Endometrial microvascular endothelial cells (primary cell): ENCODE data around the gene FABP3. TPM values are rescaled to one million over a fixed set of nuclear protein-coding genes. Genes with fewer than 3 reads are reported as not detected.

ENCODE experiments used
- in situ Hi-C: cut with HindIII; loops from 2 replicates; pipeline ENCODE4 v1.10.0; 2017; ENCODE audit warnings: low sequenced_read_pairs, low pct_unique_long_range_greater_than_20kb; ENCODE audit errors: inconsistent ontology term
- total RNA-seq: library from RNA; depleted of rRNA; stranded (reverse); fragments of >200 nt; gene quantifications from one replicate; pipeline ENCODE4 v1.2.3, GENCODE V29; 2015; ENCODE audit errors: inconsistent ontology term

Gene FABP3
- not detected for total RNA-seq

GRCh38 chr1:31373056-31373896, at the start of gene FABP3:
FABP3 (minus strand) TSS chr1:31373076; CDS start chr1:31373014, 62 bp downstream.
- in situ Hi-C loops, result no loop called here

GRCh38 chr1:31421371-31422040, 48.6 kb upstream of the FABP3 start:
- in situ Hi-C loops, result no loop called here

DNA sequence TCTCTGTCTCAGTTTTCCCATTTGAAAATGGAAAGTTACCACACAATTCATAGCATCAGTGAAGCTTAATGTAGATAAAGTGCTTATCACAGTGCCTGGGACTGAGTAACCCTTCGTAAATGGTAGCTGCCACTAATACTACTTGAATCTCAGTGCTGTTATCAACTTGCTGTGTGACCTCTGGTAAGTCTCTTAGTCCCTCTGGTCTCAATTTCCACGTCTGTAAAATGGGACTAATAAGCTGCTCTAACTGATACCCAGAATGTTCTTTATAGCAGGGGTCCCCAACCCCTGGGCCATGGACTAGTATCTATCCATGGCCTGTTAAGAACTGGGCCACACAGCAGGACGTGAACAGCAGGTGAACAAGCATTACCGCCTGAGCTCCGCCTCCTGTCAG, 47.8 kb upstream of the FABP3 start:
- in situ Hi-C loops, result no loop called here

- in situ Hi-C loops, result no loop called here
Observed at GRCh38 chr1:31418626-31419323, 45.9 kb upstream of the FABP3 start.

DNA sequence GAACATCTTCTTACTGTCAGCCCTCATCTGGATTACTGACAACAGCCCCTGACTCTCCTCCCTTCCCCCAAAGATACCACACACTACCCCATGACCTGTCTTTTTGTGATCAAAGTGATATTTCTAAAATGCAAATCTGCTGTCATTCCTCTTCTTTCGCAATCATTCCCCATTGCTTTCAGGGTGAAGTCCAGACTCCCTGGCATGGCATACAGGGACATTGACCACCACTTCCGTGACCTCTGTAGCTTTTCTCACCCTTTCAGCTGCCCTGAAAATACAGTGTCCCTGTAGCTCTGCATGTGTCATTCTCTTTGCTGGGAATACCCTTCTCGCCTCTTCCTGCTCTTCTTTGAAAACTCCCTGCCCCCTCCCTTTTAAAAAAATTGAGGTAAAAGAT, 44.3 kb upstream of the FABP3 start:
- in situ Hi-C loops, result no loop called here

DNA sequence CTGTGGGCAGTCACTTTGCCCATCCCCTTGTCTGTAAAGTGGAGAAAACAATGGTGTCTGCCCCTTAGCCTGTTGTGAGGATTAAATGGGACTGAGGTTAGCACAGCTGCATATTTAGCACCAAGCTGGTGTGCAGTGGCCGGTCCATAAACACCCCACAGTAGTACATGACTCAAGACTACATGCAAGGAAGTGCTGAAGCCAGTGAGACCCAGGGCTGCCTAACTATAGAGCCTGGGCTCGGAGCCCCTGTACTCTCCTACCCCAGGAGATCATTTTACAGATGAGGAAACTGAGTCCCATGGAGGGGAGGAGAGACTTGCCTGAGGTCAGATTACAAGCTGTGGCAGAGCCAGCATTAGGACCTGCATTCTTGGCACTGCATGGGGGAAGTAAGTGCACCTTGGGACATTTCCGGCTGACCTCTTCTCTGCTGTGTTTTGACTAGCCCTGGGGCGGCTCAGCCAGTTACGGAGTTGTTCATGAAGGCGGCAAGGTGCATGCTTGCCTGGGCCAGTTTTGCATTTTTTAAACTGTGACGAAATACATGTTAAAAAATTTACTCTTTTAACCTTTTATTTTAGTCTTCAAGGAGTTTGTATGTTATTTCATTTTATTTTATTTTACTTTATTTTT, 43.3 kb upstream of the FABP3 start:
- in situ Hi-C loops, result no loop called here

- in situ Hi-C loops, result no loop called here
Observed at GRCh38 chr1:31415658-31416057, 42.8 kb upstream of the FABP3 start.

DNA sequence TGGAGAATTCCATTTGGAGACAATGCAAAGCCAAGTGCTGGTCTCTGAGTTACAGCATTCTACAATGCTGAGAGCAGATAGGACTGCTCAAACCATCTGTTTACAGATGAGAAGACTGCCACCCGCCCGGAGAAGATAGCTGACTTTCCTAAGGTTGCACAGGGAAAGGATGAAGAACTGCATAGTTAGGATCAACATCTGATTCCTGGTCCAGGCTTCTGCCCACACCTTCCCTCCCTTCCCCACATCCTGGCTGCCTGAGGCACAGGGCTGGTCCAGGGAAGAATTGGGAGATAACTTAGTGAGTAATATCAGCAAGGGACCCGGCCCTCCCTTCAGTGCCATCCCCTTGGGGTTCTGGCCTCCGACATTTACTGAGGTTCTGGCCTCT, 42.1 kb upstream of the FABP3 start:
- in situ Hi-C loops, result no loop called here

GRCh38 chr1:31413405-31414001, 40.6 kb upstream of the FABP3 start:
- in situ Hi-C loops, result no loop called here

- in situ Hi-C loops, result no loop called here
Observed at GRCh38 chr1:31412732-31413404, 40.0 kb upstream of the FABP3 start, which contains the start of gene SERINC2. SERINC2 (plus strand) TSS chr1:31413213; CDS start chr1:31413266, 53 bp downstream.

DNA sequence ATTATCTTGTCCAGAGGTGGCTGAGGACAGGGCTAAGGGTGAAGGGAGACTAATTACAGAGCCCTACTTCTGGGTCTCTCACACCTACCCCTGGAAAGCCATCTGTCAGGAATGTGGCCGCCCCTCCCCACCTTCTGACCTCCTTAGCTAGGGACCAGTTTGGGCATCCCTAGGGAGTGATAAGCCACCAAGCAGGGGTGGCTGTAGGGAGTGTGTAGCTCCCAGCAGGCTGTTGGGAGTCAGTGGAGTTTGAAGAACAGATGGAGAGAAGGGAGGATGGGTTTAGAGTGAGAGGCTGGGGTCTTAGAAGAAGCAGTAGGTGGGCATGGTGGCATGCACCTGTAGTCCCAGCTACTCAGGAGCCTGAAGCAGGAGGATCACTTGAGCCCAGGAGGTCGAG, 39.3 kb upstream of the FABP3 start:
- in situ Hi-C loops, result no loop called here

- in situ Hi-C loops, result no loop called here
Observed at GRCh38 chr1:31410871-31411270, 38.0 kb upstream of the FABP3 start.

DNA sequence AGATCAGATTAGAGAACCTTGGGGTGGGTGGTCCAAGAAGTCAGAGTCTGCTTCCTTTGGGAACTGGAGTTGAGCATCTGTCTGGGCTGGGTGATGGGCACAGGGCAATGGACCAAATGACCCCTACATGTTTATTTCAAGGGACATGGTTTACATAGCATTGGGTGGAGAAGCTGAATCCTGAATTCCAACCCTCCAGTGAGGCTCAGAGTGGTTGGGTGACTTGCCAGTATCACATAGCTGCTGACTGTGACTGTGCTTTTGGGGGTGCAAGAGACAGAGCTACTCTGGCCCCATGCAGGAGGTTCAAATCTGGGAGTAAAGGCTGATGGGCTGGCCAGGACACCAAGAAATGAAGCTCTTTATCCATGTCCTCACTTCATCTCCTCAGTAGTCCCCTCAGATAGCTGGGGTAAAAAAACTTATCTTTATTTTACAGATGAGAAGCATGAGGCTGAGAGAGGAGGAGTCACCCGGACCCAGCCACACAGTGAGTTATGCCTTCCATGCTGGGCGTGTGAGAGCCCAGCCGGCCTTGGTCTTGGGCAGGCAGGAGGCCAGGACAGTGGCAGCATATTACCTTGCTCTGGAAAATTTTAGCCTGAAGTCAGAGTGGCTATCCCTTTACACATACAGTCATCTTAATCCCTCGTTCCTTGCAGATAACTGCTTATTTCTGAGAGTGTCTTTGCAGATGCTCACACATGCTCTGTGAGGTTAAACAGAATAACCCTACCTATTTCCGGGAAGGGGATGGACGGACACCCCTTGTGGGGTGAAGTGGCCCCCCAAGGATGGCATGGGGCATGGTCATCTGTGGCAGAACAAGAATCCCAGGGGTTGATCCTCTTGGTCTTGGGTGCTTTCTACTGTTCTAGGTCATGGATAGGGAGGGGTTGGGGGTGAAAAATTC, 37.3 kb upstream of the FABP3 start:
- in situ Hi-C loops, result no loop called here

DNA sequence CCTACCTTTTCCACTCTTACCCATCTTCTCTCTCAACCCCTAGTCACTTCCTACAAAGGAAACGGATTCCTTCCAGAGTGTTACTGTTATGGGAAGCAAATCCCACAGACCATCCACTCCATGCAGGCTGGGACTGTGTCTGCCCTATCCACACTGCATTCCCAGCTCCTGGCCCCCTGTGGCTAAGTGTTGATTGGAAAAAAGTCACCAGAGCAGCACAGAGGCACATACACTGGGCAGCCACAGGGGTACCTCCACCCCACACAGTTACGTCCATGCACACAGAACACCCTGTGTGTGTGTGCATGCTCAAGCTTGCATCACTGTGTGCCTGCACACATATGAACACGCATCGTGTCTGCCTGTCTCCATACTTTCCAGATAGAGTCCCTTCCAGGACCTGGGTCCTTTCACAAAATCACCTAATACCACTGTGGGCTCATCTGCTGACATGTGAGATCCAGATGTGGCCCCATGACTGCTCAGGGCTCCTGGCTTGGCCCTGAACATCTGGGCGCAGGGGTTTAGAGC, 36.0 kb upstream of the FABP3 start:
- in situ Hi-C loops, result no loop called here

DNA sequence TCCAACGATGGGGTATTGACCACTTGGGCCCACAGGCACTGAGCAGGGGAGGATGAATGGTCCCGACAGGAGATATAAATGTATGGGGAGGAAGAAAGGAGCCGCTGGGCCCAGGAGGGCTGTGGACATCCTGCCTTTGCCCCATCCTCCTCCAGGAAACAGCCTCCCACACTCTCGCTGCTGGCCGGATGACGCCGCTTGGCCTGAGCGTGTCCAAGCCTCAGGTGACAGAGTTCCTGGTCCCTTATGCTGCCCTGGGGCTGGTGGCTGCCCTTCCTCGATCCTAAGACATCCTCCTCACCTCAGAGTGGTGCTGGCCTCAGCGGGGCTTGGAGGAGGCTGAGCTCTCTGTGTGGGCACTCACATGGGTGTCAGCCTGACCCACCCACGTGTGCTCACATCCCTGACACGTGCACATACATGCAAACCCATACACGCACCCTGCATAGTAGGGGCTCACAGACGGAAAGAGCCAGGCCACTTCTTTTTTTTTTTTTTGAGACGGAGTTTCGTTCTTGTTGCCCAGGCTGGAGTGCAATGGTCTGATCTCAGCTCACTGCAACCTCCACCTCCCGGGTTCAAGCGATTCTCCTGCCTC, 34.3 kb upstream of the FABP3 start:
- in situ Hi-C loops, result no loop called here

- in situ Hi-C loops, result no loop called here
Observed at GRCh38 chr1:31405578-31406245, 32.8 kb upstream of the FABP3 start.
